T follicular helper cell (primary cell): ENCODE results near the gene PCDH8.

Source experiments
- DNase-seq: peaks from one replicate; pipeline ENCODE4 v3.0.0-alpha.2; 2020; ENCODE audit warnings: low read depth
- total RNA-seq, 2 experiments: gene quantifications; one replicate each; lab custom pipeline; 2026; lab: John Stamatoyannopoulos, UW

PCDH8 gene, protein sequence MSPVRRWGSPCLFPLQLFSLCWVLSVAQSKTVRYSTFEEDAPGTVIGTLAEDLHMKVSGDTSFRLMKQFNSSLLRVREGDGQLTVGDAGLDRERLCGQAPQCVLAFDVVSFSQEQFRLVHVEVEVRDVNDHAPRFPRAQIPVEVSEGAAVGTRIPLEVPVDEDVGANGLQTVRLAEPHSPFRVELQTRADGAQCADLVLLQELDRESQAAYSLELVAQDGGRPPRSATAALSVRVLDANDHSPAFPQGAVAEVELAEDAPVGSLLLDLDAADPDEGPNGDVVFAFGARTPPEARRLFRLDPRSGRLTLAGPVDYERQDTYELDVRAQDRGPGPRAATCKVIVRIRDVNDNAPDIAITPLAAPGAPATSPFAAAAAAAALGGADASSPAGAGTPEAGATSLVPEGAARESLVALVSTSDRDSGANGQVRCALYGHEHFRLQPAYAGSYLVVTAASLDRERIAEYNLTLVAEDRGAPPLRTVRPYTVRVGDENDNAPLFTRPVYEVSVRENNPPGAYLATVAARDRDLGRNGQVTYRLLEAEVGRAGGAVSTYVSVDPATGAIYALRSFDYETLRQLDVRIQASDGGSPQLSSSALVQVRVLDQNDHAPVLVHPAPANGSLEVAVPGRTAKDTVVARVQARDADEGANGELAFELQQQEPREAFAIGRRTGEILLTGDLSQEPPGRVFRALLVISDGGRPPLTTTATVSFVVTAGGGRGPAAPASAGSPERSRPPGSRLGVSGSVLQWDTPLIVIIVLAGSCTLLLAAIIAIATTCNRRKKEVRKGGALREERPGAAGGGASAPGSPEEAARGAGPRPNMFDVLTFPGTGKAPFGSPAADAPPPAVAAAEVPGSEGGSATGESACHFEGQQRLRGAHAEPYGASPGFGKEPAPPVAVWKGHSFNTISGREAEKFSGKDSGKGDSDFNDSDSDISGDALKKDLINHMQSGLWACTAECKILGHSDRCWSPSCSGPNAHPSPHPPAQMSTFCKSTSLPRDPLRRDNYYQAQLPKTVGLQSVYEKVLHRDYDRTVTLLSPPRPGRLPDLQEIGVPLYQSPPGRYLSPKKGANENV
- total RNA-seq = 0 reads per million in 2 experiments

DNA sequence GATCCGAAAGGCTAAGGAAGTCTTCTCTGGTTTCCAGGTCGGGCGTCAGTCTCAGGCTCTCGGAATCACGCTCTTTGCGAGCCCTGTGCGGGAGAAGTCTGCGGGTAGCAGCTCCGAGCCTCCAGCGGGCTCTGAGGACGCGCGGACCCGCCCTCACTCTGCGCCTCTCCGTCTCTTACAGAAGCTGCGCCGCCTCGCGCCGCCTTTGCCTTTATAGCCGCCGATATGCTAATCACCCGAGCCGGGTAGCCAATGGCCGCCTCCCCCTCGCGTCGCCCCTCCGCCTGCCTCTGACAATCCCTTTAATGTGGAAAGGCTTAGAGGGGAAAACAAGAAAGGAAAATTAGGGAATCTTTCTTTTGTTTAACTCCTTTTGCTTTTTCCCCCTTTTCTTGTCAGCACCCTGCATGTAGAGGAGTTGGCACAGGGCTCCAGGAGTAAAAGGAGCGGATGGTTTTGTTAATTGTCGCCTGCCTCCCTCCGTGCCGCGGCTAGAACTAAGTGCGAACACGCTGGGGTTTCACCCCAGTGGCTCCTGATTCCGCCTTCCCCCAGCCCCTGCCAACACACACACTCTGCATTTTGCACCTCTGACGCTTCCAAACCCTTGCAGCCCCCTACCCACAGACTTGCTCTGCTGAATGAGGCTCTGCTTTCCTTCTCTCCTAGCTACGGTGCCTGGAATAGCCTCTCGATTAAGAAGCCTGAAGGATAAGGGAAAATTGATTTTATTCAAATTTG lies at the start of gene PCDH8:
Gene PCDH8, minus strand, starts transcription at position 186 of the 741 bp plus-strand sequence. CDS start 204 bp downstream, outside the sequence.
- no peak for DNase-seq

DNA sequence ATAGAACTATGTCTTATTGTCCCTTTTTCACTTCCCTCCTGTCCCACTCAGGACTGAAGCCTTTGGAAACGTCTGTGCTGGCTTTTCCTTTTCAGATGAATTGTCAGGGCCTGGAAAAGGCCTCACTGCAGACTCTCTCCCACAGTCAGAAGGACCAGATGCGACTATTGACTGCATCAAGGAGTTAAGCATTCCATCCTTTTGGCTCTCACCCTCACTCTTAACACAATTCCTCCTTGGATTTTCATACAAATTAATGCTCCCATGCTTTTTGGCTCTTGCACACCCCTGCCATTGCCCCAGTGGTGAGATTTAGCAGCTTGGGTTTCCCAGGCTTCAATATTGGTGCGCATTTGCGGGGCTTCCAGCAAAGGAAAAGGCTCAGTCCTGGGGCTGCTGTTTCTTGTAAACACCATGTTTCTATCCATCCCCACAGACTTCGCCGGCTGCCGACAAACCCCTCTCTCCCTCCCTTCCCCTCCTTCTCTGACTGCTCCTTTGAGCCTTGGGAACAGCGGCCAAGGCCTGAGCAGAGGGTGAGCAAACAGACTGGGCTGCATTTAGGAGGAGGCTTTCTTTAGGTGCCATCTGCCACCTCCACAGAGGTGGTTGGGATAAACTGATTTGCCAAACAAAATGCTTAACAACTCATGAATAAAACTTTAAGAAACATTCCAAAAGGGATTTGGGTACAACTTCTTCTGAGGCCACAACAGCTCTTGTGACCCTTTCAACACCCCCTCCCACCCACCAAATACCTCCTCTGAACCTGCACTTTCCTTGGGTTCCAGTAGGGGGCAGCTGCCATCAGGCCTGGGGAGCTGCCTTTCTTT lies 48.6 kb upstream of the PCDH8 start:
- no peak for DNase-seq

GRCh38 chr13:52894413-52894812 lies 46.0 kb upstream of the PCDH8 start:
- DNase-seq = no peak

- no peak for DNase-seq
Observed at GRCh38 chr13:52892925-52893324, 44.5 kb upstream of the PCDH8 start.

DNA sequence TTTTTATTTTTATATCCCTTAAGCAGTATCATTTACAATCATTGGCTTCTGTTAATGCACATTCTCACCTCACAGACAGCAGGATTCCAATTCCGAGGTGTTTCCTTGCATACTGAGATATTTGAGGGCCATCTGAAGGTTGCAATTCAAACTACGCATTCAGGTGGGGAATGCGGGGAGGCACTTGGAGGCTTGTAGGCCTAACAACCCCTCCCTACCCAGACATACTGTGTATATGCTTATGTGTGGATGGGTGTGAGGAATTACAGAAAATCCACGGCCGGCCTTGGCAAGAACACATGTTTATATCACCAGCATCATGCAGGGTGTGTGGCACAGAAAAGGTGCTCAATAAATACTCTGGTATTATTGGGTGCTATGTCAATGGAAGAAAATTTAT lies 43.3 kb upstream of the PCDH8 start:
- no peak for DNase-seq

DNA sequence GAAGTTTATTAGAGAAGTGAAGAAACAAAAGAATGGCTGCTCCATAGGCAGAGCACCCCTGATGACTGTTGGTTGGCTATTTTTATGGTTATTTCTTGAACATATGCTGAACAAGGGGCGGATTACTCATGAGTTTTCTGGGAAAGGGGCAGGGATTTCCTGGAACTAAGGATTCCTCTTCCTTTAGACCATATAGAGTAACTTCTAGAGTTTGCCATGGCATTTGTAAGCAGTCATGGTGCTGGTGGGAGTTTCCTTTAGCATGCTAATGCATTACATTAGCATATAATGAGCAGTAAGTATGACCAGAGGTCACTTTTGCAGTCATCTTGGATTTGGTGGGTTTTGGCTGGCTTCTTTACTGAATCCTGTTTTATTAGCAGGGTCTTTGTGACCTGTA lies 38.7 kb upstream of the PCDH8 start:
- DNase-seq = no peak

DNA sequence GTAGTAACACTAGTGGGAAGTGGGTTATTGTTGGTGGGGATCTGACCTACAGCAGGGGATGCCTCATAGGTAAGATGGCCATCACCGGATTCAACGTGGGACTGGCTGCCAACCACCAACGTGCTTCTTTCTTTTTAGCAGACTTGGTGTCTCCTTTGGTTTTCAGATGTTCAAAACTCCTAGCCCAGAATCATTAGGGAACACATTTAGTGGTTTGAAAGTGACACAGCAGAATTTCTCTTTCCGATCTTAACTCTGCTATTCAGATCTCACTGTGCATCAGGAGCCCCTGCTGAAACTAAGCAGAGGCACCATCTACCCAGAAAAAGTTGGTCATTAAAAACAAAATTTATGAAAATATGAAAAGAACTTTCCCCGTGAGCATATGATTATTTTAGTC lies 36.7 kb upstream of the PCDH8 start:
- DNase-seq = no peak

DNA sequence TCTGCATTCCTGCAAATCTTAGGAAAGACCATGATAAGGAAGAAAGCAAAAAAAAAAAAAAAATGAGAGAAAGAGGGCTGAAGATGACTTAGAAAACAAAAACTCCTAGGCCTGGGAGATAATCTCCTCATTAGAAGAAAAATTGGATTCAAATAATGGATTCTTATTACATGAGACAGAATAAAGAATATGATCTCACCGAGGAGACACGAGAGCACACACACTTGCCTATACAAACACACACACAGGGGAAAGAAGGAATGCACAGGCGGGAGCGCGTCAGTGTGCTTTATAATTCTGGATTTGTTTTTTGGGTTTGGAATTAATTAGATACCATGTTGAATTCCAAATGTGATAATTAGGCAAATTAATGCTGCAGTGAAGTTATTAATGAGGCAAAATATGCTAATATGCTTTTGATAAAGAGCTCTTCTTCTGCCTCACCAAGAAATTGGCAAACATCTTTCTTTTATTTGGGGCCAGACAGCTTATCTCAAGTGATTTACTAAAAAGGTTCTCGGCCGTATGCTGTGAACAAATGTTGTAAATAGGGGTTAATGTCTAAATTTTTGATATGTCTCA lies 36.1 kb upstream of the PCDH8 start:
- DNase-seq = no peak

DNA sequence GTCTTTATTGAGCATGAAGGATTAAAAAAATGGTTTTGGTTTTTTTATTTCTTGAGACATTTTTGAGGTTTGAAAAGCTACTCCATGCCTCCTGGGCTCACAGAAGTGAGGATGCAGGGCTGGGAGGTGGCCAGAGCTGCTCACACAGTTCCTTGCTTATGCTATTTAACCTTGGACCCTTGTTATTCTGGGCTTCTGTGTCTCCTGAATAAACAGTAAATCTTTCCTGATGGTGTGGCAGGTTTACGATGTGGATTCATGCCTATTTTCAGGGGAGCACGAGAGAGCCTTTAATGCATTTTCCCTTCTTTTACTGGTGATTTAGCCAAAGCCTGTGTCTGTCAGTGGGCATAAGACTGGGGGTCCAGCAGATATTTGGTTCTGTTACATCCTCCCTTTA lies 34.3 kb upstream of the PCDH8 start:
- DNase-seq = no peak

GRCh38 chr13:52879950-52880741 lies 31.7 kb upstream of the PCDH8 start:
- DNase-seq = no peak

GRCh38 chr13:52878831-52879230 lies 30.4 kb upstream of the PCDH8 start:
- no peak for DNase-seq

DNA sequence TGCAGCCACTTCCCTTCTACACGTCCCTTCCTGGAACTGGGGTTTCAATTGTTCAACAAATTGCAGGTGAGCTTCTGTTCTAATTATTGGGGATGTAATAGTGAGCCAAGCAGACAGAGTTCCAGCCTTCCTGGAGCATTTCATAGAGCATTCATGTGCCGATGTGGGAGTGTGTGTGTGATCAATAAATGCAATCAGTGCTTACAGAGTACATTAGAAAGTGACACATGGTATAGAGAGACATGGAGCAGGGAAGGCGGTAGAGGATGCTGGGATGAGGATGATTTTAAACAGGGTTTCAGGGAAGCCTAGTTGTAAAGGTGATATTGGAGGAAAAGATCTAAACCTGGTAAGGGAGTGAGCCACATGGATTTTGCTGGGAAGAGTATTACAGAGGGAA lies 21.7 kb upstream of the PCDH8 start:
- DNase-seq = no peak

- no peak for DNase-seq
Observed at GRCh38 chr13:52869621-52870020, 21.2 kb upstream of the PCDH8 start.

GRCh38 chr13:52869050-52869449 lies 20.6 kb upstream of the PCDH8 start:
- DNase-seq = no peak

GRCh38 chr13:52868190-52868589 lies 19.8 kb upstream of the PCDH8 start:
- DNase-seq = no peak

DNA sequence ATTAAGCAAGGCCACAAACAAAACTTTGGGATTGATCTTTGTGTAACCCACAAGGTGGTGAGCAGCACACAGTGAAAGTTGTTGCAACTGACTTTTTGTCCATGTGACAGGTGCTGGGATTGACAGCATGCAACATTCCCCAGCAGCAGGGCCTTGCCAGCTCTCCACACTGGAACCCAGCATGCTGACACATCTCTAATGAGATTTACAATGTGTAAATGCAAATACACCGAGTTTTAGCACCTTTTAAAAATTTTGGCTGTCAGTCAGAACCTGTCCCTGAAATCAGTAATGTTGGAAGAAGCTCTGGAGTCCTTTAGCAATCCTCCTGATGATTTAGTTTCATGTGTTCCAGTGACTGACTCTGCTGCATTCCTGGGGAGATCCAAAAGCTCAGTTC lies 16.5 kb upstream of the PCDH8 start:
- DNase-seq = no peak

- DNase-seq = no peak
Observed at GRCh38 chr13:52862358-52863206, 14.1 kb upstream of the PCDH8 start.

DNA sequence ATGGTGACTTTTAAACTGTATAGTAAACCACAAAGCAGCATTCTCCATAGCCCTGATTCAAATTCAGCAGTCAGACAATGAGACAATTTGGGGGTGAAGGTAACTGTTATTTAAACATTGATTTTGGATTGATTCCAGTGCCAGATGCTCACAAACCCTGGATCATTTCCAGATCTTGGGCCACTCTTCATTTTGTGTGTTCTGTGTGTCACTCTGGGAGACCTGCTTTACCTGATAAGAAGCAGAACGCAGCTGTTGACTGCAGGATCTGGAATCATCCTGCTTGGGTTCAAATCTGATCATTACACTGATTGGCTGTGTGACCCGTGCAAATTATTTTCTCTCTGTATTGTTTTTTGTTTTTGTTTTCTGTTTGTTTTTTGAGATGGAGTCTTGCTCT lies 4.0 kb upstream of the PCDH8 start:
- DNase-seq = no peak
